ENCODE results near the gene COL20A1.

Gene COL20A1

GRCh38 chr20:63325021-63325471 is 32.1 kb downstream of the COL20A1 start:
- no peak overlapping the region for H3K4me3 ChIP-seq (replicated peaks; ENCODE audit: low read depth, low read length)
- DNase-seq (ENCODE audit: extremely low read depth, low read depth): no peak
- TF ChIP-seq, protein P1, sequence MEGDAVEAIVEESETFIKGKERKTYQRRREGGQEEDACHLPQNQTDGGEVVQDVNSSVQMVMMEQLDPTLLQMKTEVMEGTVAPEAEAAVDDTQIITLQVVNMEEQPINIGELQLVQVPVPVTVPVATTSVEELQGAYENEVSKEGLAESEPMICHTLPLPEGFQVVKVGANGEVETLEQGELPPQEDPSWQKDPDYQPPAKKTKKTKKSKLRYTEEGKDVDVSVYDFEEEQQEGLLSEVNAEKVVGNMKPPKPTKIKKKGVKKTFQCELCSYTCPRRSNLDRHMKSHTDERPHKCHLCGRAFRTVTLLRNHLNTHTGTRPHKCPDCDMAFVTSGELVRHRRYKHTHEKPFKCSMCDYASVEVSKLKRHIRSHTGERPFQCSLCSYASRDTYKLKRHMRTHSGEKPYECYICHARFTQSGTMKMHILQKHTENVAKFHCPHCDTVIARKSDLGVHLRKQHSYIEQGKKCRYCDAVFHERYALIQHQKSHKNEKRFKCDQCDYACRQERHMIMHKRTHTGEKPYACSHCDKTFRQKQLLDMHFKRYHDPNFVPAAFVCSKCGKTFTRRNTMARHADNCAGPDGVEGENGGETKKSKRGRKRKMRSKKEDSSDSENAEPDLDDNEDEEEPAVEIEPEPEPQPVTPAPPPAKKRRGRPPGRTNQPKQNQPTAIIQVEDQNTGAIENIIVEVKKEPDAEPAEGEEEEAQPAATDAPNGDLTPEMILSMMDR (IDR thresholded peaks at IDR 0.05; ENCODE audit: low read depth, low read length, missing control alignments): no peak

DNA sequence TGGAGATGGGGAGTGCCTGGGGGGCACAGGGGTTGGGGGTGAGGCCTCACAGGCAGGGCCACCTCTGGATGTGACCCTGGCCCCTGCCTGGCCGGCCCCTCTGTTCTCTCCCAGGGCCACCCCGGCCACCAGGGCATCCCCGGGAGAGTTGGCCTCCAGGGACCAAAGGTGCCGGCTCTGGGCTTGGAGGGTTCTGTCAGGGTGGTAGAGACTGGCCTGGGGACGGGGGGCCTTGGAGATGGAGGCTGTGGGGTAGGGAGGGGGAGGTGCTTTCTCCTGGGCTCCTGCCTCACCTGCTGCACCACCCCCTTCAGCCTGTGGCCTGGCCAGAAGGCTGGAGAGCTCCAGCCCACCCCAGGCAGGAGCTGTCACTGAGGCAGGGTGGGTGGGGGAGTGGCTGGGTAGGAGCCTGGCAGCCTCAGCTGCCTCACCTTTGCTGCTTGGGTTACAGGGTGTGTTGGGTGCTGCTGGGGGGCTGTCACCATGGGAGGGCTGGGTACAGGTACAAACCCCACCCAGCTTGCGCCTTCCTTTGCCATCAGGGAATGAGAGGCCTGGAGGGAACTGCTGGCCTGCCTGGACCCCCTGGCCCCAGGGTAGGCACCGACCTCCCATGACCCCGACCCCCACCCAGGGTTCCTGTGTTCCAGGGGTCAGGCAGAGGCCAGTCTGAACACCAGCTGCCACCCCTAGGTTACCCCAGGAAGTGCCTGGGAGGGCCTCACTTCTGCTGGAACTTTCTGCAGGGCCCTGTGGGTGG is 32.7 kb downstream of the COL20A1 start:
- TF ChIP-seq, protein P1 (IDR thresholded peaks at IDR 0.05; ENCODE audit: low read depth, low read length, missing control alignments): no peak
- no peak for DNase-seq (ENCODE audit: extremely low read depth, low read depth)
- H3K4me3 ChIP-seq (replicated peaks; ENCODE audit: low read depth, low read length): no peak overlapping the region

- TF ChIP-seq, protein P1 (IDR thresholded peaks at IDR 0.05; ENCODE audit: low read depth, low read length, missing control alignments): no peak
- DNase-seq (ENCODE audit: extremely low read depth, low read depth): no peak
- H3K4me3 ChIP-seq (replicated peaks; ENCODE audit: low read depth, low read length): no peak overlapping the region
These were observed 33.6 kb downstream of the COL20A1 start for GRCh38 chr20:63326314-63327230.

GRCh38 chr20:63327231-63327745 is 34.3 kb downstream of the COL20A1 start:
- no peak overlapping the region for H3K4me3 ChIP-seq (replicated peaks; ENCODE audit: low read depth, low read length)
- DNase-seq (ENCODE audit: extremely low read depth, low read depth): no peak
- TF ChIP-seq, protein P1 (IDR thresholded peaks at IDR 0.05; ENCODE audit: low read depth, low read length, missing control alignments): no peak

DNA sequence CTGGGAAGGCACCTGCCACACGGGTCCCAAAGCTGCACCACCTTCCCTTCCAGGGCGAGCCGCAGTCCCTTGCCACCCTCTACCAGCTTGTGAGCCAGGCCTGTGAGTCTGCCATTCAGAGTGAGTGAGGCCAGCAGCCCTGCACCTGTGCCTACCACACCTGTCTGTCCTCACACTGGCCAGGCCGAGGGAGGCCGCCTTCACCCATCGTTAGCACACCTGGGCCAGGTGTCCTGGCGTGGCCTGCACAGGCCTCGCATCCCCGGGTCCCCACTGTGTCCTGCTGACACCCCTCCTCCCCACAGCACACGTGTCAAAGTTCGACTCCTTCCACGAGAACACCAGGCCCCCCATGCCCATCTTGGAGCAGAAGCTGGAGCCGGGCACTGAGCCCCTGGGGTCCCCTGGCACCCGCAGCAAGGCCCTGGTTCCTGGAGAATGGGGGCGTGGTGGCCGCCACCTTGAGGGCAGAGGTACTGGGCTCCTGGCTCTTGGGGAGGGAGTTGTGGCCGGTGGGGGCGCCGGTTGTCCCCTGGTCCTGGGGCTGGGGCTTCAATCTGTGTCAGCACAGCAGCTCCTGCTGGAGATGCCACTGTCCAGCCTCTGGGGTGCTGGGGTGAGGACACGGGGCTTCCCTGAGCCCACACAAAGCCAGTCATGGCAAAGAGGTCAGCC is 35.2 kb downstream of the COL20A1 start:
- TF ChIP-seq, protein P1 (IDR thresholded peaks at IDR 0.05; ENCODE audit: low read depth, low read length, missing control alignments): no peak
- no peak for DNase-seq (ENCODE audit: extremely low read depth, low read depth)
- H3K4me3 ChIP-seq (replicated peaks; ENCODE audit: low read depth, low read length): no peak overlapping the region

- DNase-seq (ENCODE audit: extremely low read depth, low read depth): no peak
- TF ChIP-seq, protein P1 (IDR thresholded peaks at IDR 0.05; ENCODE audit: low read depth, low read length, missing control alignments): no peak
- no peak overlapping the region for H3K4me3 ChIP-seq (replicated peaks; ENCODE audit: low read depth, low read length)
These were observed 35.8 kb downstream of the COL20A1 start for GRCh38 chr20:63328718-63329275.

Measured in HFF-Myc (cell line).